Endothelial cell of umbilical vein (primary cell): ENCODE data around the gene RUSC2.

Experiments used
- CTCF ChIP-seq, 2 donors: IDR thresholded peaks; 1 replicate in 1 of 2; 2 replicates in 1 of 2; pipeline ENCODE4 v1.5.1; 2011; ENCODE audit warnings: low read length in 2 of 2, mild to moderate bottlenecking in 2 of 2, moderate library complexity in 2 of 2, control low read depth in 1 of 2, inconsistent platforms in 1 of 2, low read depth in 1 of 2; ENCODE audit not compliant: insufficient read depth in 1 of 2; ENCODE audit errors: extremely low read depth in 1 of 2
- EZH2 ChIP-seq: IDR thresholded peaks from 2 replicates; pipeline ENCODE4 v1.6.1; 2012; ENCODE audit warnings: borderline replicate concordance, low read depth, mild to moderate bottlenecking, moderate library complexity, low read length, inconsistent platforms; ENCODE audit not compliant: severe bottlenecking
- GATA2 ChIP-seq: IDR thresholded peaks from 2 replicates; pipeline ENCODE4 v1.7.0; 2011; ENCODE audit warnings: low read depth, mild to moderate bottlenecking, moderate library complexity, mixed read lengths, low read length; ENCODE audit not compliant: insufficient read length, insufficient read depth
- MYC ChIP-seq: IDR thresholded peaks from one replicate; pipeline ENCODE4 v1.6.1; 2011; ENCODE audit warnings: mild to moderate bottlenecking, low read depth, low read length
- POLR2A ChIP-seq: IDR thresholded peaks from 2 replicates; pipeline ENCODE4 v1.6.1; 2012; ENCODE audit warnings: low read depth, mild to moderate bottlenecking, control low read depth, low read length
- POLR2AphosphoS5 ChIP-seq: IDR thresholded peaks from 2 replicates; pipeline ENCODE4 v1.6.1; 2012; ENCODE audit warnings: low read depth, mild to moderate bottlenecking, control low read depth, low read length, moderate library complexity; ENCODE audit not compliant: insufficient read depth

GRCh38 chr9:35515766-35516165 lies 25.9 kb downstream of the RUSC2 start:
- TF ChIP-seq CTCF (IDR thresholded peaks at IDR 0.05; ENCODE audit: extremely low read depth in 1 of 2, insufficient read depth in 1 of 2, low read depth in 1 of 2, low read length in 2 of 2) (no peak), POLR2A (no peak), GATA2 (no peak), EZH2 (no peak), MYC (no peak), POLR2AphosphoS5 (no peak)
